H9 (cell line): ENCODE results near the gene PRUNE2. TPM values are rescaled to one million over a fixed set of nuclear protein-coding genes. Genes with fewer than 3 reads are reported as not detected.

Experiments used
- DNase-seq: peaks from one replicate; pipeline ENCODE4 v3.0.0-alpha.2; 2017
- H2AFZ ChIP-seq: one replicate; pipeline ENCODE4 v1.6.1; 2013; ENCODE audit warnings: mild to moderate bottlenecking, low read length, control low read depth, moderate library complexity
- H2AK5ac ChIP-seq: 2 replicates; pipeline ENCODE4 v1.6.1; 2013; ENCODE audit warnings: low read length, control low read depth, mixed read lengths; ENCODE audit not compliant: insufficient read length
- H2BK120ac ChIP-seq: one replicate; pipeline ENCODE4 v1.6.1; 2013; ENCODE audit warnings: low read depth, mild to moderate bottlenecking, low read length, control low read depth, inconsistent platforms; ENCODE audit not compliant: poor library complexity, severe bottlenecking
- H2BK12ac ChIP-seq: 2 replicates; pipeline ENCODE4 v1.6.1; 2013; ENCODE audit warnings: low read length, control low read depth, mixed read lengths, low read depth; ENCODE audit not compliant: insufficient read length
- H2BK15ac ChIP-seq: 2 replicates; pipeline ENCODE4 v1.6.1; 2013; ENCODE audit warnings: low read depth, low read length, control low read depth
- H2BK20ac ChIP-seq: one replicate; pipeline ENCODE4 v1.6.1; 2013; ENCODE audit warnings: low read depth, mild to moderate bottlenecking, low read length, control low read depth, inconsistent platforms; ENCODE audit not compliant: poor library complexity, severe bottlenecking
- H2BK5ac ChIP-seq: 2 replicates; pipeline ENCODE4 v1.6.1; 2013; ENCODE audit warnings: low read length, control low read depth, mixed read lengths; ENCODE audit not compliant: insufficient read length
- H3K14ac ChIP-seq: 2 replicates; pipeline ENCODE4 v1.6.1; 2013; ENCODE audit warnings: low read length, control low read depth; ENCODE audit not compliant: insufficient read depth
- H3K18ac ChIP-seq: 2 replicates; pipeline ENCODE4 v1.6.1; 2013; ENCODE audit warnings: low read depth, mild to moderate bottlenecking, mixed read lengths, low read length, control low read depth; ENCODE audit not compliant: insufficient read length
- H3K23ac ChIP-seq: 2 replicates; pipeline ENCODE4 v1.6.1; 2013; ENCODE audit warnings: low read length, control low read depth, mixed read lengths, low read depth; ENCODE audit not compliant: insufficient read length
- H3K23me2 ChIP-seq: 2 replicates; pipeline ENCODE4 v1.6.1; 2013; ENCODE audit warnings: low read depth, mild to moderate bottlenecking, mixed read lengths, low read length, control low read depth; ENCODE audit not compliant: insufficient read length, poor library complexity, severe bottlenecking
- H3K27ac ChIP-seq: 2 replicates; pipeline ENCODE4 v1.5.1; 2013; ENCODE audit warnings: low read length, control low read depth, mixed read lengths, low read depth; ENCODE audit not compliant: insufficient read length
- H3K27me3 ChIP-seq: 2 replicates; pipeline ENCODE4 v1.6.1; 2013; ENCODE audit warnings: low read length, control low read depth, inconsistent platforms; ENCODE audit not compliant: insufficient read depth
- H3K4ac ChIP-seq: 2 replicates; pipeline ENCODE4 v1.6.1; 2013; ENCODE audit warnings: low read depth, mild to moderate bottlenecking, control low read depth, inconsistent platforms, low read length, moderate library complexity
- H3K4me1 ChIP-seq: 2 replicates; pipeline ENCODE4 v1.6.1; 2013; ENCODE audit warnings: low read length, control low read depth, inconsistent platforms; ENCODE audit not compliant: insufficient read depth
- H3K4me2 ChIP-seq: 2 replicates; pipeline ENCODE4 v1.6.1; 2013; ENCODE audit warnings: low read length, control low read depth, mixed read lengths; ENCODE audit not compliant: insufficient read length, insufficient read depth
- H3K56ac ChIP-seq: 2 replicates; pipeline ENCODE4 v1.6.1; 2013; ENCODE audit warnings: low read depth, mild to moderate bottlenecking, mixed read lengths, low read length, control low read depth; ENCODE audit not compliant: insufficient read length
- H3K79me1 ChIP-seq: 2 replicates; pipeline ENCODE4 v1.6.1; 2013; ENCODE audit warnings: low read depth, mild to moderate bottlenecking, moderate library complexity, low read length, control low read depth, inconsistent platforms; ENCODE audit not compliant: insufficient read depth, poor library complexity, severe bottlenecking
- H3K79me2 ChIP-seq: 2 replicates; pipeline ENCODE4 v1.6.1; 2013; ENCODE audit warnings: low read length, control low read depth, inconsistent platforms; ENCODE audit not compliant: insufficient read depth
- H3K9ac ChIP-seq: 2 replicates; pipeline ENCODE4 v1.6.1; 2013; ENCODE audit warnings: low read length, control low read depth, mixed read lengths; ENCODE audit not compliant: insufficient read length; ENCODE audit errors: extremely low read depth
- H3K9me3 ChIP-seq: one replicate; pipeline ENCODE4 v1.6.1; 2013; ENCODE audit warnings: low read depth, low read length, inconsistent platforms; ENCODE audit not compliant: control insufficient read depth
- H3T11ph ChIP-seq: one replicate; pipeline ENCODE4 v1.6.1; 2013; ENCODE audit warnings: mild to moderate bottlenecking, low read length, control low read depth, inconsistent platforms
- H4K20me1 ChIP-seq: one replicate; pipeline ENCODE4 v1.6.1; 2013; ENCODE audit not compliant: control insufficient read depth, insufficient read length, insufficient read depth
- H4K5ac ChIP-seq: 2 replicates; pipeline ENCODE4 v1.6.1; 2013; ENCODE audit warnings: low read depth, mild to moderate bottlenecking, mixed read lengths, low read length, control low read depth; ENCODE audit not compliant: insufficient read length
- H4K8ac ChIP-seq: replicated peaks from 2 replicates; pipeline ENCODE4 v1.6.1; 2013; ENCODE audit warnings: low read length, control low read depth, mixed read lengths, low read depth; ENCODE audit not compliant: insufficient read length
- H4K91ac ChIP-seq: 2 replicates; pipeline ENCODE4 v1.6.1; 2013; ENCODE audit warnings: low read depth, mild to moderate bottlenecking, moderate library complexity, mixed read lengths, low read length, control low read depth; ENCODE audit not compliant: insufficient read length
- H3K27ac Mint-ChIP-seq, 3 experiments: 2 replicates in 2 of 3; 3 replicates in 1 of 3; pipeline ENCODE4 v1.8.0; 2020 to 2021; ENCODE audit warnings: mixed read lengths in 3 of 3, mild to moderate bottlenecking in 1 of 3, moderate library complexity in 1 of 3
- H3K27me3 Mint-ChIP-seq: 2 replicates; pipeline ENCODE4 v1.8.0; 2021; ENCODE audit warnings: low read depth, mild to moderate bottlenecking, moderate library complexity, mixed read lengths
- H3K36me3 Mint-ChIP-seq, 3 experiments: 2 replicates in 2 of 3; 3 replicates in 1 of 3; pipeline ENCODE4 v1.8.0; 2020 to 2021; ENCODE audit warnings: low read depth in 3 of 3, mixed read lengths in 3 of 3; ENCODE audit not compliant: insufficient read depth in 1 of 3
- H3K4me1 Mint-ChIP-seq, 2 experiments: 2 replicates each; pipeline ENCODE4 v1.8.0; 2020; ENCODE audit warnings: mixed read lengths in 2 of 2
- H3K4me3 Mint-ChIP-seq, 2 experiments: 2 replicates in 1 of 2; 3 replicates in 1 of 2; pipeline ENCODE4 v1.8.0; 2020 to 2021; ENCODE audit warnings: mild to moderate bottlenecking in 2 of 2, mixed read lengths in 2 of 2, moderate library complexity in 1 of 2
- H3K9me3 Mint-ChIP-seq, 2 experiments: 2 replicates in 1 of 2; 3 replicates in 1 of 2; pipeline ENCODE4 v1.8.0; 2020; ENCODE audit warnings: mild to moderate bottlenecking in 2 of 2, mixed read lengths in 2 of 2, moderate library complexity in 1 of 2
- CTCF ChIP-seq: fragments of 200-600 bp; sonication (generic); conservative IDR thresholded peaks from 3 replicates; pipeline ENCODE4 v1.8.0; 2021; ENCODE audit warnings: antibody characterized with exemption, mild to moderate bottlenecking
- WGBS: extraction: QIAGEN DNeasy Blood & Tissue Kit; methylation state at CpG from one replicate; pipeline ENCODE4 v1.1.7; 2013; ENCODE audit warnings: missing lambda C conversion rate, low lambda C conversion rate, mixed read lengths; ENCODE audit not compliant: insufficient read length; ENCODE audit errors: extremely low coverage; 5-methylcytosine and 5-hydroxymethylcytosine counted together
- total RNA-seq: library from RNA; stranded (reverse); gene quantifications from 2 replicates; pipeline ENCODE4 v1.2.1, GENCODE V29; 2021

The PRUNE2 gene
- total RNA-seq, 1 experiment from 2014 or later = 12.1 TPM

DNA sequence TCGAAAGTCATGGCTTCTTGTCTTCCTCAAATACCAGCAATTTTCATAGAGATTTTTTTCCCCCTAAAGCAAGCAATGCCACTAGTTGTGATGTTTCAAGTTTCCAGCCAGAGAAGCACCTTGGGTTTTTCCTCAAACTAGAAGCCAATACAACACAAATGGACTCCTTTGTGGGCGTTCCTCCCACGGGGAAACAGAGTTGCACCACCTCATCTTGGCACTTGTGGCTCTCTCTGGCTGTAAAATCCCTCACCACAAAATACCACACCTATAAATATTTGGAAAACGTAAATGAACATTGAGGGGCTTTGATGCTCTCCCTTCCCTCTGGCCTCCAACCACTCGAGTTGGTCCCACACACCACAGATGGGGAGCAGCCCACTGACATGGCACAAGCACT lies 208.8 kb downstream of the PRUNE2 start:
- H4K91ac ChIP-seq = no peak overlapping the region
- H3K4me2 ChIP-seq = no peak overlapping the region
- no peak overlapping the region for H3K14ac ChIP-seq
- no peak overlapping the region for H3K27ac ChIP-seq
- H2BK12ac ChIP-seq = no peak overlapping the region
- H3K23ac ChIP-seq = no peak overlapping the region
- no peak overlapping the region for H3K4me3 Mint-ChIP-seq
- H3K9me3 Mint-ChIP-seq = no peaks in the 10 kb centered on the region
- H2AK5ac ChIP-seq = no peak overlapping the region
- H4K20me1 ChIP-seq = no peaks in the 10 kb centered on the region
- no CpG with 5 or more reads among the region's 5 CpGs for WGBS
- H3K56ac ChIP-seq = no peak overlapping the region
- H2BK20ac ChIP-seq = no peak overlapping the region
- H3K27ac Mint-ChIP-seq = no peak overlapping the region; a peak in 1 of 7 replicates
- no peaks in the 10 kb centered on the region for H3K79me1 ChIP-seq
- H2BK5ac ChIP-seq = no peak overlapping the region
- H3T11ph ChIP-seq = no peak overlapping the region
- peaks cover 15 to 22% of the 10 kb centered on the region in 2 experiments for H3K4me1 Mint-ChIP-seq
- no peak overlapping the region for H4K5ac ChIP-seq
- H3K9me3 ChIP-seq = no peaks in the 10 kb centered on the region
- H4K8ac ChIP-seq = no peak overlapping the region
- no peak overlapping the region for H2BK120ac ChIP-seq
- DNase-seq = no peak
- no peak overlapping the region for H2BK15ac ChIP-seq
- H3K23me2 ChIP-seq = no peaks in the 10 kb centered on the region
- no peaks in the 10 kb centered on the region for H3K27me3 ChIP-seq
- no peaks in the 10 kb centered on the region for H3K4me1 ChIP-seq
- no peaks in the 10 kb centered on the region for H3K79me2 ChIP-seq
- no peak for TF ChIP-seq CTCF
- no peak overlapping the region for H2AFZ ChIP-seq
- H3K4ac ChIP-seq = no peak overlapping the region
- H3K27me3 Mint-ChIP-seq = peaks cover 4% of the 10 kb centered on the region
- H3K36me3 Mint-ChIP-seq = no peaks in the 10 kb centered on the region
- no peak overlapping the region for H3K9ac ChIP-seq
- H3K18ac ChIP-seq = no peak overlapping the region
